Femur (tissue), 1 donor: ENCODE results near the gene ZNF92.
"Not testable (repeated sequence)": the region's sequence is repeated elsewhere in the genome, so short reads cannot be mapped to it uniquely, and the experiment has no call there.

Experiments
- DNase-seq: peaks from one replicate; pipeline ENCODE4 v3.0.0-alpha.2; 2017

The ZNF92 gene

GRCh38 chr7:65429642-65430343 lies 56.1 kb downstream of the ZNF92 start:
- DNase-seq = no peak

DNA sequence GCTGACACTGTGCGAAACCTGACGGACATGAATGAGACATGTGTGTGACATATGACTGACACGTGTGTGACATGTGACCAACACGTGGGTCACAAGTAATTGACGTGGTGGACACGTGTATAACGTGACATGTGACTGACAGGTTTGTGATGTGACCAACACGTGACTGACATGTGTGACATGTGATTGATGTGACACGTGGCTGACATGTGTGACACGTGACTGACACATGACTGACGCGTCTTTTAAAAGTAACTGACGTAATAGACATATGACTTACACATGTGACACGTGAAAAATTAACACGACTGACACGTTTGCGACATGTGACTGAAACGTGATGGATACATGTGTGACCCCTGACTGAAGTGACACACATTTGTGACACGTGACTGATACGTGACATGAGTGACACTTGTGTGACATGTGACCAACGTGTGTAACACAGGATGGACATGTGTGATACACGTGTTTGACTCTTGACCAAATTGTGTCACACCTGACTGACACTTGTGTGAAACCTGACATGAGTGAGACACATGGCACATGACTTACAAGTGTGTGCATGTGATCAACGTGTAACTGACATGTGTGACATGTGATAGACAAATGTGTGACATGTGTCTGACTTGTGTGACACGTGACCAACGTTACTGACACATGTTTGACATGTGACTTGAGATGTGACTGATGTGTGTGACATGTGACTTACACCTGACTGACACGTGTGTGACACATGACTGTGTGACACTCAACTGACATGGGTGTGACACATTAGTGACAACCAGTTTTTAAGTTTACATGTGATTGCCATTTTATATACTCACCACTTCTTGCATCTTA lies 56.9 kb downstream of the ZNF92 start:
- no peak for DNase-seq

GRCh38 chr7:65434307-65434706 lies 60.7 kb downstream of the ZNF92 start:
- DNase-seq = no peak

DNA sequence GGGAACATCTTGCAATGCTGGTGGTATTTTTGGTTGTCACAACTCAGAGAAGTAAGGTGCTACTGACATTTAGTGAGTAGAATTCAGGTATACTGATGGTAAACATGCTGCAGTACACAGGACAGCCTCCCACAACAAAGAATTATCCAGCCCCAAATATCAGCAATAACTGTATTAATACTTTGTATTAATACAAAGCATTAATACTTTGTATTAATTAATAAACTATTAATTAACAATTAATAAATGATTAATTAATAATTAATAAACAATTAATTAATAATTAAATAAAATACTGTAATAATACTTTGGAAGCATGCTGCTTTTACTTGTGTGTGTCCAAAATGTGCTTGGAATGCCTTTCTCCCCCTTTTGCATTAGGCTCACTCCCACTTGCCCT lies 62.5 kb downstream of the ZNF92 start:
- no peak for DNase-seq

GRCh38 chr7:65438598-65438997 lies 64.9 kb downstream of the ZNF92 start:
- no peak for DNase-seq

DNA sequence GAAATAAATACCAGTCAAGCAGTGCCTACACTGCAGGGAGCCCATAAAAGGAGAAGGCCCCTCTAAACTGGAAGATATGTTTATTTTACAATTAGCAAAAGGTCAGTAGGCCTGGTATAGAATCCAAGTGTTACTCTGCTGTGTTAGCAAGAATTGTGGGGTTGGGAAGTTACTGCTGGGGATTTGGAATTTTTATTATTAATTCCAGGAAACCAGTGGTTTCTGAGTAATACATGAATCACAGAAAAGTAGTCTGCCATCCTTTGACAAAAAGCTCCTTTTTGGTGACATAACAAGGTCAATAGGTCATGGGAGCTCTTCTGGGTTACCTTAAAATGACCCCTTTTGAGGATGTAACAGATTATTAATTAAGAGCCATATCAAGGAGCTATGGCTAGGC lies 67.4 kb downstream of the ZNF92 start:
- DNase-seq = no peak

GRCh38 chr7:65444205-65444842 lies 70.7 kb downstream of the ZNF92 start:
- DNase-seq = no peak

DNA sequence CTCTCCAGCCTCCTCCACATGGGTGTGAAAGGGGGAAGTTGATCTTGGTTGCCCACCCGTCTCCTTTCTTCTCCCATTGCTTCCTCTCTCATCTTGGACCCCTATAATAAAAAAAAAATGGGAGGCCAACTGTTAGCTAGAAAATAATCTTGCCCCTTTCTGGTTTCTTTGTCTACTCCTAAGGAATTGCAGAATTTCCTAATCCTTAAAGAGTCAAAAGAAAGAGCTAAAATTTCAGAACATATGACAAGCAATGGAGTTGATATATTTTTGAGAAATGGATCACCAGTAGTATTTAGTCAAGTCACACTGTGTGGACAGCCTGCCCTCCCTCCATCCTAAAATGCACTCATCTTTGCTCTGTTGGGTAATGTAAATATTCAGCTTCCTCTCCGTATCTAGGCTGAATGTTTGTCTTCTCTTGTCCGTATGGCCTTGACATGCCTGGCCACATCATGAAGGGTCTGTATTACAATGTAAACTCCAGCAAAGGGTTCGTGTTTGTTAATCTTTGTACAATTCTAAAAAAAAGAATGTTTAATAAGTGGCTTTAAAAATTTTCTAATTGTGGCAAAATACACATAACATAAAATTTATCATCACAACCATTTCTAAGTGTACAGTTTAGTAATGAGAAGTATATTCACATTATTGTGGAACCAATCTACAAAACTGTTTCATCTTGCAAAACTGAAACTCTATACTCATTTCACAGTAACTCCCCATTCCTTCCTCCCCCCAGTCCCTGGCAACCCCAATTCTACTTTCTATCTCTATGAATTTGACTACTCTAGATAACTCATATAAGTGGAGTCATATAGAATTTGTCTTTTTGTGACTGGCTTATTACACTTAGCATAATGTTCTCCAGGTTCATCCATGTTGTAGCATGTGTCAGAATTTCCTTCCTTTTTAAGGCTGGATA lies 71.5 kb downstream of the ZNF92 start:
- no peak for DNase-seq

- DNase-seq = not testable (repeated sequence)
Observed at GRCh38 chr7:65447041-65447440, 73.4 kb downstream of the ZNF92 start.

- DNase-seq = no peak
Observed at GRCh38 chr7:65448816-65449504, 75.3 kb downstream of the ZNF92 start.

GRCh38 chr7:65449505-65449852 lies 75.8 kb downstream of the ZNF92 start:
- DNase-seq = no peak
